Epithelial cell of proximal tubule (primary cell): ENCODE results near the gene RPL38. TPM values are rescaled to one million over a fixed set of nuclear protein-coding genes. Genes with fewer than 3 reads are reported as not detected.

Experiments used
- DNase-seq: peaks from one replicate; pipeline ENCODE4 v3.0.0-alpha.2; 2011; ENCODE audit warnings: low read depth
- H3K4me3 ChIP-seq: 2 replicates; pipeline ENCODE4 v1.5.1; 2011; ENCODE audit warnings: low read depth, mild to moderate bottlenecking, low read length
- CTCF ChIP-seq: conservative IDR thresholded peaks from 2 replicates; pipeline ENCODE4 v1.5.1; 2012; ENCODE audit warnings: low read depth, mild to moderate bottlenecking, low read length
- total RNA-seq: library from RNA; depleted of rRNA; stranded (reverse); fragments of >200 nt; gene quantifications from 2 replicates; pipeline ENCODE4 v1.2.3, GENCODE V29; 2015

Gene RPL38
- total RNA-seq, 1 donor from 2014 or later, result 617 TPM

GRCh38 chr17:74241847-74242246, 38.4 kb downstream of the RPL38 start:
- no peak overlapping the region for H3K4me3 ChIP-seq
- no peak for DNase-seq
- TF ChIP-seq CTCF, result no peak

GRCh38 chr17:74243013-74243755, 39.7 kb downstream of the RPL38 start:
- no peak for DNase-seq

GRCh38 chr17:74244128-74244527, 40.6 kb downstream of the RPL38 start:
- TF ChIP-seq CTCF, result no peak
- no peak overlapping the region for H3K4me3 ChIP-seq
- no peak for DNase-seq

More at GRCh38 chr17:74243013-74243755, 39.7 kb downstream of the RPL38 start:
- H3K4me3 ChIP-seq, result no peak overlapping the region
- no peak for TF ChIP-seq CTCF

GRCh38 chr17:74244548-74244947, 41.1 kb downstream of the RPL38 start:
- no peak overlapping the region for H3K4me3 ChIP-seq
- DNase-seq, result no peak
- TF ChIP-seq CTCF, result no peak

- DNase-seq, result no peak
- H3K4me3 ChIP-seq, result no peak overlapping the region
- no peak for TF ChIP-seq CTCF
Measured at GRCh38 chr17:74245145-74245831, 41.8 kb downstream of the RPL38 start.

GRCh38 chr17:74245871-74246270, 42.4 kb downstream of the RPL38 start:
- DNase-seq, result no peak
- H3K4me3 ChIP-seq, result no peak overlapping the region
- no peak for TF ChIP-seq CTCF
